T-cell (primary cell): ENCODE measurements around the gene IGFL3. TPM values are rescaled to one million over a fixed set of nuclear protein-coding genes. Genes with fewer than 3 reads are reported as not detected.
"Not testable (repeated sequence)": the region's sequence is repeated elsewhere in the genome, so short reads cannot be mapped to it uniquely, and the experiment has no call there.

Source experiments
- ATAC-seq, 4 experiments: fragments of 200-7000 bp in 3 of 4; fragments of 150-1000 bp in 1 of 4; cut with Tn5 transposase; replicated peaks in 1 of 4; 1 replicate in 3 of 4; 2 replicates in 1 of 4; pipeline ENCODE4 v1.10.0; 2021; ENCODE audit warnings: moderate library complexity in 3 of 4, mild to moderate bottlenecking in 2 of 4, moderate number of reproducible peaks in 1 of 4
- CTCF ChIA-PET, 2 donors: fragments of 300-600 bp; sonication (Branson Sonifier 250); formaldehyde crosslinking; loops; one replicate each; lab custom pipeline; 2022; ENCODE audit warnings: antibody characterized with exemption in 2 of 2; lab: Charles Lee
- POLR2A ChIA-PET, 2 donors: fragments of 300-600 bp; sonication (Branson Sonifier 250); formaldehyde crosslinking; loops; one replicate each; lab custom pipeline; 2022; ENCODE audit warnings: antibody characterized with exemption in 2 of 2; lab: Charles Lee
- DNase-seq, 35 experiments: peaks; one replicate each; pipeline versions ENCODE4 v3.0.0 to v3.0.0-alpha.2; 2013 to 2023
- H3K27ac ChIP-seq: one replicate; pipeline ENCODE4 v1.5.1; 2013; ENCODE audit warnings: low read length
- H3K27me3 ChIP-seq, 2 experiments: replicated peaks in 1 of 2; 1 replicate in 1 of 2; 2 replicates in 1 of 2; pipeline versions ENCODE4 v1.6.1 to v1.7.0; 2013; ENCODE audit warnings: low read length in 1 of 2, mixed read lengths in 1 of 2; ENCODE audit not compliant: control insufficient read depth in 2 of 2, insufficient read depth in 2 of 2; ENCODE audit errors: extremely low read depth in 1 of 2
- H3K36me3 ChIP-seq, 2 donors: 1 replicate in 1 of 2; 2 replicates in 1 of 2; pipeline versions ENCODE4 v1.6.1 to v1.7.0; 2013; ENCODE audit warnings: low read length in 1 of 2; ENCODE audit not compliant: control insufficient read depth in 2 of 2, insufficient read depth in 1 of 2; ENCODE audit errors: extremely low read depth in 1 of 2
- H3K4me1 ChIP-seq, 2 experiments: 1 replicate in 1 of 2; 2 replicates in 1 of 2; pipeline versions ENCODE4 v1.6.1 to v1.7.0; 2013; ENCODE audit warnings: low read length in 2 of 2, mixed read lengths in 1 of 2; ENCODE audit not compliant: insufficient read depth in 2 of 2, control insufficient read depth in 1 of 2; ENCODE audit errors: extremely low read depth in 1 of 2
- H3K4me3 ChIP-seq, 2 donors: 1 replicate in 1 of 2; 2 replicates in 1 of 2; pipeline versions ENCODE4 v1.5.1 to v1.7.0; 2013; ENCODE audit warnings: mild to moderate bottlenecking in 2 of 2, low read length in 1 of 2, moderate library complexity in 1 of 2; ENCODE audit not compliant: control insufficient read depth in 1 of 2; ENCODE audit errors: extremely low read depth in 1 of 2
- H3K9me3 ChIP-seq: 2 replicates; pipeline ENCODE4 v1.7.0; 2013
- H3K27ac Mint-ChIP-seq, 2 donors: one replicate each; pipeline ENCODE4 v1.8.0; 2020 to 2021; ENCODE audit warnings: mild to moderate bottlenecking in 2 of 2, mixed read lengths in 2 of 2
- H3K27me3 Mint-ChIP-seq, 2 donors: one replicate each; pipeline ENCODE4 v1.8.0; 2021 to 2022; ENCODE audit warnings: mixed read lengths in 2 of 2
- H3K36me3 Mint-ChIP-seq: one replicate; pipeline ENCODE4 v1.8.0; 2021; ENCODE audit warnings: mixed read lengths
- H3K4me1 Mint-ChIP-seq, 3 donors: one replicate each; pipeline ENCODE4 v1.8.0; 2020 to 2022; ENCODE audit warnings: mixed read lengths in 3 of 3, mild to moderate bottlenecking in 1 of 3
- H3K4me3 Mint-ChIP-seq, 3 donors: one replicate each; pipeline ENCODE4 v1.8.0; 2020 to 2022; ENCODE audit warnings: mild to moderate bottlenecking in 3 of 3, mixed read lengths in 3 of 3, moderate library complexity in 3 of 3
- H3K9me3 Mint-ChIP-seq, 3 donors: one replicate each; pipeline ENCODE4 v1.8.0; 2020 to 2022; ENCODE audit warnings: mixed read lengths in 3 of 3
- WGBS: methylation state at CpG from one replicate; pipeline ENCODE4 v1.1.5; 2013; ENCODE audit warnings: missing lambda C conversion rate; ENCODE audit not compliant: insufficient coverage; 5-methylcytosine and 5-hydroxymethylcytosine counted together
- total RNA-seq, 35 experiments: library from RNA in 6 of 35; stranded (reverse) in 6 of 35; fragments of 120-200 nt in 1 of 35; gene quantifications; one replicate each; pipeline versions ENCODE4 v1.2.1 to v1.2.4 and lab custom pipeline; 2013 to 2026

Gene IGFL3
- total RNA-seq (not detected), total RNA-seq (lab: John Stamatoyannopoulos, UW) (0 reads per million in 29 experiments)
- not detected for total RNA-seq (2013)

DNA sequence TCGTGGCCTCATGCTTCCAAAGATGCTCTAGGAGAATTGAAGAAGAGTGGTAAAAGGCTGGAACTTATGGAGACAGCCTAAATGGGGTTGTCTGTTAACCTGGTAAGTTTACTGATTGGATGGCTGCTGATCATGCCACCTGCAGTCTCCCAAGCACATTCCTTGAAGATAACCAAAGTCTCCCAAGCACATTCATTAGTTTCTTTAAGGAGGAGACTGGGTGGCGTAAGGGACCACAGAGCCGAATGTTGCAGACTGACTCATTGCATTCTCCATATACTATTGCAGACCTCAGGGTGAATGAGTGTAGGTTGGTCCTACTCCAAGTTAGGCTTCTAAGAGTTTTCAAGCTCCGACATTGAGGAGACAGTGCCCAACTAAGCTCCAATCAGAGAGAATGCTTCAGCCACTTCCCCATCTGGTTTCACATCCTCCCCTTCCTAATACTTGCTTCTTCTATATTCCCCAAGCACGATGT is at the start of gene IGFL3:
Gene IGFL3 (minus strand): TSS at position 51 of the 478 bp plus-strand sequence. CDS start 39 bp downstream, at position 12.
- Mint-ChIP-seq H3K4me1 (no peaks in the 10 kb centered on the region), H3K4me3 (no peak within 1 kb of the TSS), H3K27me3 (peaks cover 38 to 44% of the 10 kb centered on the region in 2 donors), H3K36me3 (no peaks in the 10 kb centered on the region), H3K27ac (no peak within 1 kb of the TSS), H3K9me3 (no peaks in the 10 kb centered on the region)
- Histone ChIP-seq H3K4me3 (no peak within 1 kb of the TSS), H3K9me3 (no peaks in the 10 kb centered on the region), H3K27ac (no peak within 1 kb of the TSS), H3K36me3 (no peaks in the 10 kb centered on the region), H3K27me3 (peaks cover 5 to 10% of the 10 kb centered on the region in 2 experiments), H3K4me1 (no peaks in the 10 kb centered on the region)
- no peak for ATAC-seq
- no peak for DNase-seq
- 68% methylated on average over 3 of the region's 5 CpGs for WGBS
- ChIA-PET POLR2A (no interaction called here), CTCF (no interaction called here)

DNA sequence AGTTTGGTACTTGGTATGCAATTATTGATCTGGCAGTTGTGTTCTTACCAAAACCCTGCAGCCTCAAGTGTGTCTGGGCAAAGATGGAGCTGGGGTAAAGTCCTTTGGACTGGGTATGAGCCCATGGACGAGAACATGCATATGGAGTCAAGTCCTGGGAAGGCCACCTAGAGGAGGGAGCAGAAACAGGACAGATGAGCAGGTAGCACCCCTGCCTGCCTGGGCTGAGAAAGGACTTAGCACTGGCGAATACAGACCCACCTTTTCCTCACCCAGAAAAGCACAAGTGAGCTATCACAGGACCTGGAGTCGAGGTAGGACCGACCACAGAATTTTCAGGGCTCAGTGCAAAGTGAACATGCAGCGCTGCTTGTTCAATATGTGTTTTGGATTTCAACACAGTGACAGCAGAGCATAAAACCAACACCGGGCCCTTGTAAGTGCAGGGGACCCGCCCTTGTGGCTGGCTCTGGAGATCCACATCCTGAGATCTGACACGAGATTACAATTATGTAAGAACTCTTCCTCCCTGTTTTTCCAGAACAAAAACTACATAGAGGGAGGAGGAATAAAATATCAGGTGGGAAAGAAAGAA is 49.5 kb upstream of the IGFL3 start:
- H3K27ac ChIP-seq = no peak overlapping the region
- no peak for DNase-seq
- Mint-ChIP-seq H3K9me3 (peaks cover 0 to 19% (median 10%) of the 10 kb centered on the region in 3 donors), H3K4me3 (no peak overlapping the region), H3K36me3 (no peaks in the 10 kb centered on the region), H3K27ac (no peak overlapping the region), H3K4me1 (peaks cover 0 to 1% (median 0%) of the 10 kb centered on the region in 3 donors), H3K27me3 (peaks cover 41 to 48% of the 10 kb centered on the region in 2 donors)
- 45% methylated on average over 2 of the region's 8 CpGs for WGBS
- ChIA-PET POLR2A (no interaction called here), CTCF (no interaction called here)
- H3K4me3 ChIP-seq = no peak overlapping the region
- H3K27me3 ChIP-seq = peaks cover 2 to 22% of the 10 kb centered on the region in 2 experiments
- no peaks in the 10 kb centered on the region for H3K9me3 ChIP-seq
- no peaks in the 10 kb centered on the region for H3K4me1 ChIP-seq
- H3K36me3 ChIP-seq = no peaks in the 10 kb centered on the region
- ATAC-seq = no peak

DNA sequence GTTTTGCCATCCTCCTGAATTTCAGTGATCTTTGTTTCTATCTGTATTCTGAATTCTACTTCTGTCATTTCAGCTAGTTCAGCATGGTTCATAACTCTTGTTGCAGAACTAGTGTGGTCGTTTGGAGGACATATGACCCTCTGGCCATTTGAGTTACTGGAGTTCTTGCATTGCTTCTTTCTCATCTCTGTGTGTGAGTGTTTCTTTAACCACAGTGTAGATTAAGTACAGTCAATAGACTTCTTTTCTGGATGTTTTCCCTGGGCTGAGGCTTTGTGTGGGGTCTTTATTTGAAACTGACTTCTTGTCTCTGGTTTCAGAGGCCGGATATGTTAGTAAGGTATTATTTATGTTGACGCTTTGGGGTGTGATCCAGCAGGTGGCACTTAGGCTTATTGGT is 38.2 kb upstream of the IGFL3 start:
- peaks cover 17 to 23% (median 20%) of the 10 kb centered on the region in 3 donors for H3K9me3 Mint-ChIP-seq
- no peak overlapping the region for H3K27ac Mint-ChIP-seq
- 20% methylated on average over 1 of the region's 3 CpGs for WGBS
- DNase-seq (no peak), ATAC-seq (no peak)
- H3K4me1 ChIP-seq = no peaks in the 10 kb centered on the region
- POLR2A ChIA-PET = no interaction called here
- CTCF ChIA-PET = interaction anchor here in 1 of 2 donors (1.0 kb wide), 1 partner anchor 130 kb away, joined by 3 read pairs; no protein-coding TSS in a partner anchor
- H3K27me3 Mint-ChIP-seq = peaks cover 51 to 63% of the 10 kb centered on the region in 2 donors
- H3K9me3 ChIP-seq = no peaks in the 10 kb centered on the region
- peaks cover 2 to 31% of the 10 kb centered on the region in 2 experiments for H3K27me3 ChIP-seq
- peaks cover 8% of the 10 kb centered on the region for H3K36me3 Mint-ChIP-seq
- H3K4me1 Mint-ChIP-seq = no peaks in the 10 kb centered on the region
- H3K4me3 ChIP-seq = no peak overlapping the region
- H3K4me3 Mint-ChIP-seq = no peak overlapping the region
- no peaks in the 10 kb centered on the region for H3K36me3 ChIP-seq
- no peak overlapping the region for H3K27ac ChIP-seq

DNA sequence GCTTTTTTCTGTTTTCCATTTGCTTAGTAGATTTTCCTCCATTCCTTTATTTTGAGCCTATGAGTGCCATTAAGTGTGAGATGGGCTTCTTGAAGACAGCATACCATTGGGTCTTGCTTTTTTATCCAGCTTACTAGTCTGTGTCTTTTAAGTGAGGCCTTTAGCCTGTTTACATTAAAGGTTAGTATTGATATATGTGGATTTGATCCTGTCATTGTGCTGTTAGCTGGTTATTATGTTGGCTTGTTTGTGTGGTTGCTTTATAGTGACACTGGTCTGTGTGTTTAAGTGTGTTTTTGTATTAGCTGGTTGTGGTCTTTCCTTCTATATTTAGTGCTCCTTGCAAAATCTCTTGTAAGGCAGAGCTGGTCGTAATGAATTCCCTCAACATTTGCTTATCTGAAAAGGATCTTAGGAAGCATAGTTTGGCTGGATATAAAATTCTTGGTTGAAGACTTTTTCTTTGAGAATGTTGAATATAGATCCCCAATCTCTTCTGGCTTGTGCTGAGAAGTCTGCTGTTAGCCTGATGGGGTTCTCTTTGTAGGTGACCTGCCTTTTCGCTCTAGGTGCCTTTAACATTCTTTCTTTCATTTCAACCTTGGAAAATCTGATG is 37.3 kb upstream of the IGFL3 start:
- H3K36me3 Mint-ChIP-seq, ATAC-seq, H3K27ac ChIP-seq, DNase-seq, CTCF ChIA-PET, H3K27ac Mint-ChIP-seq, H3K4me1 ChIP-seq, H3K4me3 ChIP-seq, H3K9me3 ChIP-seq, H3K36me3 ChIP-seq, H3K4me3 Mint-ChIP-seq, H3K4me1 Mint-ChIP-seq: not testable (repeated sequence)
- POLR2A ChIA-PET = interaction anchor here in 1 of 2 donors (0.5 kb wide), 1 partner anchor 361 kb away, joined by 3 read pairs; no protein-coding TSS in a partner anchor
- Mint-ChIP-seq H3K27me3 (peaks cover 45 to 55% of the 10 kb centered on the region in 2 donors), H3K9me3 (peaks cover 17 to 23% (median 20%) of the 10 kb centered on the region in 3 donors)
- WGBS = no CpG with 5 or more reads among the region's 2 CpGs
- peaks cover 2 to 27% of the 10 kb centered on the region in 2 experiments for H3K27me3 ChIP-seq

DNA sequence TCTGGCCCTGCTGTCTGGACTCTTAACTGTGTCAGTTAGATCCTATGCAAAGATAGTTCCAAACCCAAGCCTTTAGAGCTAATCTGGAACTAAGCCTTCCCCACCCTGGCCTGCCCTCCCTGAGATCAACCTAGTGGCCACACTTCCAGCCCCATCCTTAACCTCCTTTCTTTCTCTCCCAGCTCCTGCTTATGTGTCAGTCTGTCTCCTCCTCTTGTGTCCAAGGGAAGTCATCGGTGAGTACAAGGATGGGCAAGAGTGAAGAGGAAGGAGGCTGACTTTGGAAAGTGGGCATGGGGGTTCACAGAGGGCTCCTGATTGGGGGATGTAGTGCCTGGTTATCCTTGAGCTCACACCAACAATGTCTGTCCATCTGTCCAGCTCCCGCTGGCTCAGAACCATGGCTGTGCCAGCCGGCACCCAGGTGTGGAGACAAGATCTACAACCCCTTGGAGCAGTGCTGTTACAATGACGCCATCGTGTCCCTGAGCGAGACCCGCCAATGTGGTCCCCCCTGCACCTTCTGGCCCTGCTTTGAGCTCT is 35.8 kb upstream of the IGFL3 start:
- 81% methylated on average over 6 of the region's 7 CpGs for WGBS
- Mint-ChIP-seq H3K27me3 (peaks cover 49 to 56% of the 10 kb centered on the region in 2 donors), H3K9me3 (peaks cover 17 to 23% (median 20%) of the 10 kb centered on the region in 3 donors), H3K36me3 (peaks cover 8% of the 10 kb centered on the region), H3K4me3 (no peak overlapping the region), H3K27ac (no peak overlapping the region), H3K4me1 (no peaks in the 10 kb centered on the region)
- Histone ChIP-seq H3K4me3 (no peak overlapping the region), H3K9me3 (no peaks in the 10 kb centered on the region), H3K4me1 (no peaks in the 10 kb centered on the region), H3K27me3 (peaks cover 2 to 22% of the 10 kb centered on the region in 2 experiments), H3K27ac (no peak overlapping the region), H3K36me3 (no peaks in the 10 kb centered on the region)
- ChIA-PET POLR2A (no interaction called here), CTCF (interaction anchor here in 1 of 2 donors (0.5 kb wide), 1 partner anchor 338 kb away, joined by 3 read pairs; no protein-coding TSS in a partner anchor)
- ATAC-seq (no peak), DNase-seq (no peak)
